K562 treated with DMSO at 1 percent for 48 hours (cell line): Measurements from ENCODE around the gene CNTD1. TPM values are rescaled to one million over a fixed set of nuclear protein-coding genes. Genes with fewer than 3 reads are reported as not detected.

Experiments
- total RNA-seq: library from RNA; unstranded; fragments of 300-600 nt; gene quantifications from 2 replicates; pipeline ENCODE4 v1.2.3, GENCODE V29; 2022; ENCODE audit warnings: low replicate concordance; ENCODE audit errors: extremely low read depth

CNTD1 gene
- not detected in 2 replicates for total RNA-seq

GRCh38 chr17:42798383-42799380, at the start of gene CNTD1, which contains the start of gene COA3:
CNTD1 (plus strand) TSS chr17:42798861; CDS start chr17:42799068, 207 bp downstream.
COA3 (minus strand) TSS chr17:42798704; CDS start chr17:42798681, 23 bp downstream.

GRCh38 chr17:42760652-42761581, 37.7 kb upstream of the CNTD1 start, which contains the start of gene RAMP2:
RAMP2 (plus strand) TSS chr17:42761227; CDS start chr17:42761262, 35 bp downstream.

GRCh38 chr17:42773290-42774035, 25.2 kb upstream of the CNTD1 start, which contains the start of gene VPS25:
VPS25 (plus strand) TSS chr17:42773449; CDS start chr17:42773476, 27 bp downstream.

GRCh38 chr17:42779936-42780850, 18.5 kb upstream of the CNTD1 start, which contains the start of gene WNK4:
WNK4 (plus strand) TSS chr17:42780610; CDS start chr17:42780699, 89 bp downstream.

GRCh38 chr17:42832934-42833766, 34.5 kb downstream of the CNTD1 start, which contains the start of gene PSME3:
PSME3 (plus strand) TSS chr17:42833397; CDS start chr17:42833632, 235 bp downstream.

GRCh38 chr17:42844271-42844670, 45.6 kb downstream of the CNTD1 start, which contains the start of gene AOC2:
AOC2 (plus strand) TSS chr17:42844580; CDS start chr17:42844627, 47 bp downstream.

GRCh38 chr17:42850954-42851353, 52.3 kb downstream of the CNTD1 start, which contains the start of gene AOC3:
AOC3 (plus strand) TSS chr17:42851199; CDS start chr17:42851344, 145 bp downstream.

Other genes starting within 250 kb of the CNTD1 start
- not detected in 2 replicates for gene HSD17B1, start 245.9 kb upstream of the CNTD1 start, total RNA-seq
- gene COASY, start 236.7 kb upstream of the CNTD1 start, total RNA-seq, result not detected in 2 replicates
- gene MLX, start 231.8 kb upstream of the CNTD1 start, total RNA-seq, result not detected in 2 replicates
- not detected in 2 replicates for gene PSMC3IP, start 221.1 kb upstream of the CNTD1 start, total RNA-seq
- gene RETREG3, start 189.5 kb upstream of the CNTD1 start, total RNA-seq, result not detected in 2 replicates
- not detected in 2 replicates for gene TUBG1, start 189.2 kb upstream of the CNTD1 start, total RNA-seq
- gene TUBG2, start 139.6 kb upstream of the CNTD1 start, total RNA-seq, result not detected in 2 replicates
- gene PLEKHH3, start 121.9 kb upstream of the CNTD1 start, total RNA-seq, result not detected in 2 replicates
- gene CCR10, start 117.0 kb upstream of the CNTD1 start, total RNA-seq, result not detected in 2 replicates
- gene CNTNAP1, start 116.3 kb upstream of the CNTD1 start, total RNA-seq, result not detected in 2 replicates
- not detected in 2 replicates for gene EZH1, start 53.8 kb upstream of the CNTD1 start, total RNA-seq
- gene RAMP2, start 37.6 kb upstream of the CNTD1 start, total RNA-seq, result not detected in 2 replicates
- not detected in 2 replicates for gene VPS25, start 25.4 kb upstream of the CNTD1 start, total RNA-seq
- not detected in 2 replicates for gene WNK4, start 18.3 kb upstream of the CNTD1 start, total RNA-seq
- not detected in 2 replicates for gene COA3, start 157 bp upstream of the CNTD1 start, total RNA-seq
- gene BECN1, start 25.4 kb downstream of the CNTD1 start, total RNA-seq, result not detected in 2 replicates
- not detected in 2 replicates for gene PSME3, start 34.5 kb downstream of the CNTD1 start, total RNA-seq
- gene AOC2, start 45.7 kb downstream of the CNTD1 start, total RNA-seq, result not detected in 2 replicates
- not detected in 2 replicates for gene AOC3, start 52.3 kb downstream of the CNTD1 start, total RNA-seq
- gene G6PC1, start 101.9 kb downstream of the CNTD1 start, total RNA-seq, result not detected in 2 replicates
- gene AARSD1, start 165.6 kb downstream of the CNTD1 start, total RNA-seq, result not detected in 2 replicates
- gene PTGES3L, start 181.2 kb downstream of the CNTD1 start, total RNA-seq, result not detected in 2 replicates
- not detected in 2 replicates for gene RUNDC1, start 181.7 kb downstream of the CNTD1 start, total RNA-seq
- gene RPL27, start 199.6 kb downstream of the CNTD1 start, total RNA-seq, result 4,701 TPM in 1 of 2 replicates, not detected in the other
- gene IFI35, start 207.9 kb downstream of the CNTD1 start, total RNA-seq, result not detected in 2 replicates
- gene VAT1, start 223.5 kb downstream of the CNTD1 start, total RNA-seq, result 286 TPM in 1 of 2 replicates, not detected in the other
- gene RND2, start 226.4 kb downstream of the CNTD1 start, total RNA-seq, result not detected in 2 replicates